GM23248 (cell line): ENCODE results near the gene CXCL10.

ENCODE experiments used
- EZH2 ChIP-seq: fragments of 200-600 bp; sonication (generic); IDR thresholded peaks from 2 replicates; pipeline ENCODE4 v1.6.1; 2018; ENCODE audit warnings: antibody characterized with exemption, mild to moderate bottlenecking; ENCODE audit not compliant: insufficient read depth, poor library complexity, severe bottlenecking
- EZH2phosphoT487 ChIP-seq: fragments of 200-600 bp; sonication (generic); IDR thresholded peaks from 2 replicates; pipeline ENCODE4 v1.6.1; 2018; ENCODE audit warnings: antibody characterized with exemption, moderate library complexity, mild to moderate bottlenecking, low read depth; ENCODE audit not compliant: insufficient read depth

- TF ChIP-seq EZH2 (no peak), EZH2phosphoT487 (no peak)
These were observed 30.8 kb downstream of the CXCL10 start for GRCh38 chr4:75992462-75992861.
